HepG2 (cell line): ENCODE measurements around the gene TRPV2. TPM values are rescaled to one million over a fixed set of nuclear protein-coding genes. Genes with fewer than 3 reads are reported as not detected.

Experiments
- ATAC-seq: fragments of 200-7000 bp; cut with Tn5 transposase; 3 replicates; pipeline ENCODE4 v1.9.1; 2020; ENCODE audit warnings: mild to moderate bottlenecking, moderate library complexity
- BruUV-seq: library from RNA; stranded (reverse); fragments of 400-500 nt; replicated peaks from 2 replicates; lab custom pipeline; 2021; lab: Mats Ljungman, UMichigan
- CTCF ChIA-PET: fragments of 300-600 bp; formaldehyde crosslinking; extraction: SDS; loops from one replicate; lab custom pipeline; 2021; ENCODE audit warnings: low total read pairs, inconsistent platforms, low intra/inter-chr PET ratio; lab: Yijun Ruan, JAX
- POLR2A ChIA-PET: fragments of 350-600 bp; sonication (Branson Sonifier 250); formaldehyde crosslinking; loops from one replicate; lab custom pipeline; 2020; ENCODE audit warnings: antibody characterized with exemption, inconsistent platforms; lab: Yijun Ruan, JAX
- DNase-seq: peaks from one replicate; pipeline ENCODE4 v3.0.0-alpha.2; 2015; ENCODE audit warnings: low spot score
- FAIRE-seq: peaks from 3 replicates; lab custom pipeline; 2011; peaks lifted over from hg19 to GRCh38; lab: Jason Lieb, UNC
- H2AFZ ChIP-seq: one replicate; pipeline ENCODE4 v1.6.1; 2011; ENCODE audit warnings: low read length, inconsistent platforms
- H3K27ac ChIP-seq: fragments of 300-600 bp; 3 replicates; pipeline ENCODE4 v1.8.0; 2011; ENCODE audit warnings: mixed run types, mild to moderate bottlenecking, mixed read lengths, low read length, inconsistent platforms; ENCODE audit not compliant: insufficient read depth; ENCODE audit errors: extremely low read length
- H3K27me3 ChIP-seq, 2 experiments: fragments of 200-600 bp in 1 of 2; 2 replicates in 1 of 2; 3 replicates in 1 of 2; pipeline versions ENCODE4 v1.6.0 to v1.8.0; 2011; ENCODE audit warnings: low read length in 2 of 2, mild to moderate bottlenecking in 2 of 2, moderate library complexity in 2 of 2, inconsistent platforms in 1 of 2; ENCODE audit not compliant: insufficient read depth in 2 of 2, control insufficient read depth in 1 of 2
- H3K36me3 ChIP-seq, 2 experiments: fragments of 200-600 bp in 1 of 2; replicated peaks in 1 of 2; 2 replicates in 1 of 2; 3 replicates in 1 of 2; pipeline versions ENCODE4 v1.5.1 to v1.8.0; 2011; ENCODE audit warnings: low read length in 2 of 2, inconsistent platforms in 1 of 2; ENCODE audit not compliant: insufficient read depth in 2 of 2, control insufficient read depth in 1 of 2
- H3K4me1 ChIP-seq: 2 replicates; pipeline ENCODE4 v1.5.1; 2012; ENCODE audit warnings: low read length, inconsistent platforms; ENCODE audit not compliant: insufficient read depth
- H3K4me2 ChIP-seq: 2 replicates; pipeline ENCODE4 v1.6.0; 2011; ENCODE audit warnings: low read depth, low read length, inconsistent platforms
- H3K4me3 ChIP-seq, 3 experiments: fragments of 200-600 bp in 1 of 3; sonication (generic), shearing (Covaris generic) in 1 of 3; replicated peaks in 1 of 3; 2 replicates each; pipeline ENCODE4 v1.5.1; 2011 to 2016; ENCODE audit warnings: low read length in 3 of 3, inconsistent platforms in 2 of 3, low read depth in 2 of 3, mild to moderate bottlenecking in 2 of 3, control low read depth in 1 of 3, mixed read lengths in 1 of 3; ENCODE audit not compliant: insufficient read depth in 1 of 3
- H3K79me2 ChIP-seq: one replicate; pipeline ENCODE4 v1.6.1; 2011; ENCODE audit warnings: low read length, inconsistent platforms; ENCODE audit not compliant: insufficient read depth
- H3K9ac ChIP-seq: 2 replicates; pipeline ENCODE4 v1.6.0; 2011; ENCODE audit warnings: mild to moderate bottlenecking, low read depth, low read length, inconsistent platforms; ENCODE audit not compliant: insufficient read depth
- H3K9me3 ChIP-seq: 2 replicates; pipeline ENCODE4 v1.5.1; 2012; ENCODE audit warnings: mild to moderate bottlenecking, low read length
- H4K20me1 ChIP-seq: 2 replicates; pipeline ENCODE4 v1.6.0; 2011; ENCODE audit warnings: inconsistent platforms, mild to moderate bottlenecking, low read length, moderate library complexity; ENCODE audit not compliant: insufficient read depth
- AHR ChIP-seq: IDR thresholded peaks from 2 replicates; pipeline ENCODE4 v1.6.1; 2018; ENCODE audit warnings: missing genetic modification reagents, missing compliant biosample characterization
- BRD4 ChIP-seq: sonication (generic); formaldehyde crosslinking; IDR thresholded peaks from 2 replicates; pipeline ENCODE4 v1.4.0; 2020; ENCODE audit warnings: missing genetic modification reagents
- KDM5A ChIP-seq: fragments of 200-600 bp; sonication (generic); IDR thresholded peaks from 2 replicates; pipeline ENCODE4 v1.7.0; 2018; ENCODE audit warnings: antibody characterized with exemption, mild to moderate bottlenecking, low read length, borderline replicate concordance
- SP5 ChIP-seq: IDR thresholded peaks from 2 replicates; pipeline ENCODE4 v1.6.1; 2016; ENCODE audit warnings: low read depth, borderline replicate concordance
- TOPORS ChIP-seq: sonication (generic); formaldehyde crosslinking; IDR thresholded peaks from 2 replicates; pipeline ENCODE4 v1.8.0; 2023; ENCODE audit warnings: mild to moderate bottlenecking, missing genetic modification reagents
- ZNF205 ChIP-seq: IDR thresholded peaks from 2 replicates; pipeline ENCODE4 v1.6.1; 2018; ENCODE audit warnings: missing biosample characterization, missing genetic modification reagents
- WGBS: methylation state at CpG from one replicate; pipeline ENCODE4 v1.1.6; 2017; ENCODE audit warnings: low lambda C conversion rate; 5-methylcytosine and 5-hydroxymethylcytosine counted together
- in situ Hi-C: cut with HindIII; loops from 2 replicates; pipeline ENCODE4 v1.10.0; 2017; ENCODE audit warnings: low pct_unique_long_range_greater_than_20kb; ENCODE audit not compliant: extremely low pct_ligation_motif_present
- intact Hi-C: fragments of 100-400 bp; cut with micrococcal nuclease; formaldehyde crosslinking; loops from one replicate; pipeline ENCODE4 v1.10.0; 2022; ENCODE audit not compliant: unreplicated experiment
- polyA plus RNA-seq, 8 experiments: library from polyadenylated mRNA; depleted of rRNA in 3 of 8; stranded (reverse) in 7 of 8; unstranded in 1 of 8; fragments of >200 nt; fragmentation: Illumina TruSeq in 4 of 8; extraction: Trizol in 4 of 8; gene quantifications; 2 replicates each; pipeline versions ENCODE4 v1.2.1 to v1.2.3, GENCODE V29; 2011 to 2016; ENCODE audit warnings: low read depth in 4 of 8, missing spikeins in 1 of 8, mixed read lengths in 1 of 8; ENCODE audit not compliant: insufficient read depth in 1 of 8
- total RNA-seq, 5 experiments: library from RNA; depleted of rRNA; stranded (reverse); fragments of >200 nt; fragmentation: Illumina TruSeq; extraction: Trizol; gene quantifications; 2 replicates each; pipeline ENCODE4 v1.2.3, GENCODE V29; 2016; ENCODE audit warnings: low read depth in 1 of 5
- TF ChIP-seq, protein P1 (sequence below): sonication (generic); formaldehyde crosslinking; IDR thresholded peaks from 2 replicates; pipeline ENCODE4 v1.4.0; 2020; ENCODE audit warnings: missing genetic modification reagents, borderline replicate concordance
- TF ChIP-seq, protein P2 (sequence below): sonication (generic); formaldehyde crosslinking; IDR thresholded peaks from 2 replicates; pipeline ENCODE4 v1.9.0; 2021; ENCODE audit warnings: mild to moderate bottlenecking, missing genetic modification reagents
- TF ChIP-seq, protein P3 (sequence below): sonication (generic); formaldehyde crosslinking; IDR thresholded peaks from 2 replicates; pipeline ENCODE4 v1.8.1; 2023; ENCODE audit warnings: missing genetic modification reagents, mild to moderate bottlenecking, borderline replicate concordance
- TF ChIP-seq, protein P4 (sequence below): IDR thresholded peaks from 2 replicates; pipeline ENCODE4 v1.6.1; 2016; ENCODE audit warnings: missing genetic modification reagents, missing compliant biosample characterization
- TF ChIP-seq, protein P5 (sequence below), 2 experiments: sonication (generic) in 1 of 2; formaldehyde crosslinking in 1 of 2; IDR thresholded peaks; 2 replicates each; pipeline versions ENCODE4 v1.5.1 to v1.6.1; 2011 to 2020; ENCODE audit warnings: borderline replicate concordance in 1 of 2, low read depth in 1 of 2, low read length in 1 of 2, mild to moderate bottlenecking in 1 of 2, missing genetic modification reagents in 1 of 2, moderate library complexity in 1 of 2

The TRPV2 gene
- total and polyA plus RNA-seq, 2 of the 13 experiments (the other 11 are each of a cell fraction or from before 2014, with no cell fraction given), result 13.6 to 21.3 TPM

DNA sequence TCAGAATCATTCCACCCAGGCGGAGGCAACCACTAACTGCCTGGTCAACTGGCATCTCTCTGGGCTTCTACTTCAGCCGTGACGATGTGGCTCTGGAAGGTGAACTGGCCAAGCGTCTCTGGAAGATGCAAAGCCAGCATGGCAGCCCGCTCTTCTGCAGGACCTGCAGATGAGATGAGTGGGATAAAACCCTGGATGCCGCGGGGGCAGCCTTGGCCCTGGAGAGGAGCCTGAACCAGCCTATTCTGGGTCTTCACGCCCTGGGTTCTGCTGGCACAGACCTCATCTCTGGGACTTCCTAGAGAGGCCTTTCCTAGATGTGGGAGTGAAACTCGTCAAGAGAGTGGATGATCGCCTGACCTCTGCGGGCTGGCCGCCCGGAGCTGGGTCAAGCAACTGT is 23.9 kb upstream of the TRPV2 start:
- intact Hi-C loops, result no loop called here
- no TSS peak for BruUV-seq
- no peak overlapping the region for H3K27ac ChIP-seq
- POLR2A ChIA-PET, result no interaction called here
- no peak overlapping the region for H3K9ac ChIP-seq
- ATAC-seq (no peak), DNase-seq (no peak), FAIRE-seq (no peak)
- no peaks in the 10 kb centered on the region for H4K20me1 ChIP-seq
- 98% methylated on average over 9 of the region's 13 CpGs for WGBS
- H3K4me2 ChIP-seq, result no peak overlapping the region
- H3K4me3 ChIP-seq, result no peak overlapping the region
- in situ Hi-C loops, result no loop called here
- no peaks in the 10 kb centered on the region for H3K27me3 ChIP-seq
- H3K9me3 ChIP-seq, result no peaks in the 10 kb centered on the region
- H3K79me2 ChIP-seq, result no peaks in the 10 kb centered on the region
- H2AFZ ChIP-seq, result no peak overlapping the region
- no peaks in the 10 kb centered on the region for H3K36me3 ChIP-seq
- CTCF ChIA-PET, result no interaction called here
- H3K4me1 ChIP-seq, result peaks cover 15% of the 10 kb centered on the region
- TF ChIP-seq, protein P1, sequence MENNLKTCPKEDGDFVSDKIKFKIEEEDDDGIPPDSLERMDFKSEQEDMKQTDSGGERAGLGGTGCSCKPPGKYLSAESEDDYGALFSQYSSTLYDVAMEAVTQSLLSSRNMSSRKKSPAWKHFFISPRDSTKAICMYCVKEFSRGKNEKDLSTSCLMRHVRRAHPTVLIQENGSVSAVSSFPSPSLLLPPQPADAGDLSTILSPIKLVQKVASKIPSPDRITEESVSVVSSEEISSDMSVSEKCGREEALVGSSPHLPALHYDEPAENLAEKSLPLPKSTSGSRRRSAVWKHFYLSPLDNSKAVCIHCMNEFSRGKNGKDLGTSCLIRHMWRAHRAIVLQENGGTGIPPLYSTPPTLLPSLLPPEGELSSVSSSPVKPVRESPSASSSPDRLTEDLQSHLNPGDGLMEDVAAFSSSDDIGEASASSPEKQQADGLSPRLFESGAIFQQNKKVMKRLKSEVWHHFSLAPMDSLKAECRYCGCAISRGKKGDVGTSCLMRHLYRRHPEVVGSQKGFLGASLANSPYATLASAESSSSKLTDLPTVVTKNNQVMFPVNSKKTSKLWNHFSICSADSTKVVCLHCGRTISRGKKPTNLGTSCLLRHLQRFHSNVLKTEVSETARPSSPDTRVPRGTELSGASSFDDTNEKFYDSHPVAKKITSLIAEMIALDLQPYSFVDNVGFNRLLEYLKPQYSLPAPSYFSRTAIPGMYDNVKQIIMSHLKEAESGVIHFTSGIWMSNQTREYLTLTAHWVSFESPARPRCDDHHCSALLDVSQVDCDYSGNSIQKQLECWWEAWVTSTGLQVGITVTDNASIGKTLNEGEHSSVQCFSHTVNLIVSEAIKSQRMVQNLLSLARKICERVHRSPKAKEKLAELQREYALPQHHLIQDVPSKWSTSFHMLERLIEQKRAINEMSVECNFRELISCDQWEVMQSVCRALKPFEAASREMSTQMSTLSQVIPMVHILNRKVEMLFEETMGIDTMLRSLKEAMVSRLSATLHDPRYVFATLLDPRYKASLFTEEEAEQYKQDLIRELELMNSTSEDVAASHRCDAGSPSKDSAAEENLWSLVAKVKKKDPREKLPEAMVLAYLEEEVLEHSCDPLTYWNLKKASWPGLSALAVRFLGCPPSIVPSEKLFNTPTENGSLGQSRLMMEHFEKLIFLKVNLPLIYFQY (CRISPR knock-in tag), result no peak
- TF ChIP-seq BRD4, result no peak
- TF ChIP-seq, protein P2, sequence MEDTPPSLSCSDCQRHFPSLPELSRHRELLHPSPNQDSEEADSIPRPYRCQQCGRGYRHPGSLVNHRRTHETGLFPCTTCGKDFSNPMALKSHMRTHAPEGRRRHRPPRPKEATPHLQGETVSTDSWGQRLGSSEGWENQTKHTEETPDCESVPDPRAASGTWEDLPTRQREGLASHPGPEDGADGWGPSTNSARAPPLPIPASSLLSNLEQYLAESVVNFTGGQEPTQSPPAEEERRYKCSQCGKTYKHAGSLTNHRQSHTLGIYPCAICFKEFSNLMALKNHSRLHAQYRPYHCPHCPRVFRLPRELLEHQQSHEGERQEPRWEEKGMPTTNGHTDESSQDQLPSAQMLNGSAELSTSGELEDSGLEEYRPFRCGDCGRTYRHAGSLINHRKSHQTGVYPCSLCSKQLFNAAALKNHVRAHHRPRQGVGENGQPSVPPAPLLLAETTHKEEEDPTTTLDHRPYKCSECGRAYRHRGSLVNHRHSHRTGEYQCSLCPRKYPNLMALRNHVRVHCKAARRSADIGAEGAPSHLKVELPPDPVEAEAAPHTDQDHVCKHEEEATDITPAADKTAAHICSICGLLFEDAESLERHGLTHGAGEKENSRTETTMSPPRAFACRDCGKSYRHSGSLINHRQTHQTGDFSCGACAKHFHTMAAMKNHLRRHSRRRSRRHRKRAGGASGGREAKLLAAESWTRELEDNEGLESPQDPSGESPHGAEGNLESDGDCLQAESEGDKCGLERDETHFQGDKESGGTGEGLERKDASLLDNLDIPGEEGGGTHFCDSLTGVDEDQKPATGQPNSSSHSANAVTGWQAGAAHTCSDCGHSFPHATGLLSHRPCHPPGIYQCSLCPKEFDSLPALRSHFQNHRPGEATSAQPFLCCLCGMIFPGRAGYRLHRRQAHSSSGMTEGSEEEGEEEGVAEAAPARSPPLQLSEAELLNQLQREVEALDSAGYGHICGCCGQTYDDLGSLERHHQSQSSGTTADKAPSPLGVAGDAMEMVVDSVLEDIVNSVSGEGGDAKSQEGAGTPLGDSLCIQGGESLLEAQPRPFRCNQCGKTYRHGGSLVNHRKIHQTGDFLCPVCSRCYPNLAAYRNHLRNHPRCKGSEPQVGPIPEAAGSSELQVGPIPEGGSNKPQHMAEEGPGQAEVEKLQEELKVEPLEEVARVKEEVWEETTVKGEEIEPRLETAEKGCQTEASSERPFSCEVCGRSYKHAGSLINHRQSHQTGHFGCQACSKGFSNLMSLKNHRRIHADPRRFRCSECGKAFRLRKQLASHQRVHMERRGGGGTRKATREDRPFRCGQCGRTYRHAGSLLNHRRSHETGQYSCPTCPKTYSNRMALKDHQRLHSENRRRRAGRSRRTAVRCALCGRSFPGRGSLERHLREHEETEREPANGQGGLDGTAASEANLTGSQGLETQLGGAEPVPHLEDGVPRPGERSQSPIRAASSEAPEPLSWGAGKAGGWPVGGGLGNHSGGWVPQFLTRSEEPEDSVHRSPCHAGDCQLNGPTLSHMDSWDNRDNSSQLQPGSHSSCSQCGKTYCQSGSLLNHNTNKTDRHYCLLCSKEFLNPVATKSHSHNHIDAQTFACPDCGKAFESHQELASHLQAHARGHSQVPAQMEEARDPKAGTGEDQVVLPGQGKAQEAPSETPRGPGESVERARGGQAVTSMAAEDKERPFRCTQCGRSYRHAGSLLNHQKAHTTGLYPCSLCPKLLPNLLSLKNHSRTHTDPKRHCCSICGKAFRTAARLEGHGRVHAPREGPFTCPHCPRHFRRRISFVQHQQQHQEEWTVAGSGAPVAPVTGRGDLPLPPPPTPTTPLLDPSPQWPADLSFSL (CRISPR knock-in tag), result no peak
- TF ChIP-seq, protein P3, sequence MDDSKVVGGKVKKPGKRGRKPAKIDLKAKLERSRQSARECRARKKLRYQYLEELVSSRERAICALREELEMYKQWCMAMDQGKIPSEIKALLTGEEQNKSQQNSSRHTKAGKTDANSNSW (CRISPR knock-in tag), result no peak
- TF ChIP-seq, protein P4, sequence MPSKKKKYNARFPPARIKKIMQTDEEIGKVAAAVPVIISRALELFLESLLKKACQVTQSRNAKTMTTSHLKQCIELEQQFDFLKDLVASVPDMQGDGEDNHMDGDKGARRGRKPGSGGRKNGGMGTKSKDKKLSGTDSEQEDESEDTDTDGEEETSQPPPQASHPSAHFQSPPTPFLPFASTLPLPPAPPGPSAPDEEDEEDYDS (CRISPR knock-in tag), result no peak
- no peak for TF ChIP-seq ZNF205
- TF ChIP-seq, protein P5, sequence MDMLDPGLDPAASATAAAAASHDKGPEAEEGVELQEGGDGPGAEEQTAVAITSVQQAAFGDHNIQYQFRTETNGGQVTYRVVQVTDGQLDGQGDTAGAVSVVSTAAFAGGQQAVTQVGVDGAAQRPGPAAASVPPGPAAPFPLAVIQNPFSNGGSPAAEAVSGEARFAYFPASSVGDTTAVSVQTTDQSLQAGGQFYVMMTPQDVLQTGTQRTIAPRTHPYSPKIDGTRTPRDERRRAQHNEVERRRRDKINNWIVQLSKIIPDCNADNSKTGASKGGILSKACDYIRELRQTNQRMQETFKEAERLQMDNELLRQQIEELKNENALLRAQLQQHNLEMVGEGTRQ (IDR thresholded peaks at IDR 0.05; ENCODE audit: low read depth, low read length), result no peak
- TF ChIP-seq, protein P5 (CRISPR knock-in tag; IDR thresholded peaks at IDR 0.05; ENCODE audit: borderline replicate concordance), result no peak
- TF ChIP-seq TOPORS (CRISPR knock-in tag), result no peak
- TF ChIP-seq AHR, result no peak
- TF ChIP-seq KDM5A, result no peak
- TF ChIP-seq SP5, result no peak
